ENCODE results near the gene ST3GAL4.
A peak's percentile ranks its signal among the peaks of the same experiment; 100 is the strongest.

ST3GAL4 gene

GRCh38 chr11:126340960-126341606 is 14.4 kb upstream of the ST3GAL4 start:
- no peak for TF ChIP-seq ZFX (IDR thresholded peaks at IDR 0.05; ENCODE audit: borderline replicate concordance)
- no peak for TF ChIP-seq CTCF (IDR thresholded peaks at IDR 0.05)
- no peak overlapping the region for H3K27ac ChIP-seq

- no peak overlapping the region for H3K27ac ChIP-seq
- TF ChIP-seq ZFX (IDR thresholded peaks at IDR 0.05; ENCODE audit: borderline replicate concordance) = no peak
- TF ChIP-seq CTCF (IDR thresholded peaks at IDR 0.05) = no peak
Observed at GRCh38 chr11:126341760-126342161, 13.7 kb upstream of the ST3GAL4 start.

GRCh38 chr11:126343051-126343450 is 12.4 kb upstream of the ST3GAL4 start:
- no peak for TF ChIP-seq ZFX (IDR thresholded peaks at IDR 0.05; ENCODE audit: borderline replicate concordance)
- no peak for TF ChIP-seq CTCF (IDR thresholded peaks at IDR 0.05)
- H3K27ac ChIP-seq = no peak overlapping the region

GRCh38 chr11:126344141-126345080 is 11.1 kb upstream of the ST3GAL4 start:
- TF ChIP-seq CTCF (IDR thresholded peaks at IDR 0.05) (no peak), ZFX (IDR thresholded peaks at IDR 0.05; ENCODE audit: borderline replicate concordance) (no peak)
- 0 out of 2 replicates have a peak overlapping the region, but pooled peaks have one; percentile 1 for H3K27ac ChIP-seq

- TF ChIP-seq ZFX (IDR thresholded peaks at IDR 0.05; ENCODE audit: borderline replicate concordance) (no peak), CTCF (IDR thresholded peaks at IDR 0.05) (no peak)
- 0 out of 2 replicates have a peak overlapping the region, but pooled peaks have one; percentile 1 for H3K27ac ChIP-seq
Observed at GRCh38 chr11:126345283-126345682, 10.2 kb upstream of the ST3GAL4 start.

- H3K27ac ChIP-seq = no peak overlapping the region
Observed at GRCh38 chr11:126345759-126346585, 9.5 kb upstream of the ST3GAL4 start.

More at GRCh38 chr11:126345759-126346585, 9.5 kb upstream of the ST3GAL4 start:
- TF ChIP-seq ZFX (IDR thresholded peaks at IDR 0.05; ENCODE audit: borderline replicate concordance) = no peak
- no peak for TF ChIP-seq CTCF (IDR thresholded peaks at IDR 0.05)

All from 22Rv1 (cell line).